NB4 (cell line): Measurements from ENCODE around the gene THUMPD1.

Experiments used
- DNase-seq: peaks from one replicate; pipeline ENCODE4 v3.0.0; 2010; ENCODE audit warnings: low read depth
- H3K4me3 ChIP-seq: one replicate; pipeline ENCODE4 v1.5.1; 2011; ENCODE audit warnings: mild to moderate bottlenecking, low read depth, low read length, moderate library complexity
- CTCF ChIP-seq: IDR thresholded peaks from one replicate; pipeline ENCODE4 v1.5.1; 2012; ENCODE audit warnings: low read depth, low read length
- MAX ChIP-seq: IDR thresholded peaks from 2 replicates; pipeline ENCODE4 v1.6.1; 2011; ENCODE audit warnings: low read depth, low read length
- MYC ChIP-seq: IDR thresholded peaks from 2 replicates; pipeline ENCODE4 v1.6.1; 2011; ENCODE audit warnings: low read depth, low read length
- POLR2A ChIP-seq: IDR thresholded peaks from 2 replicates; pipeline ENCODE4 v1.6.1; 2011; ENCODE audit warnings: mild to moderate bottlenecking; ENCODE audit not compliant: insufficient read length; ENCODE audit errors: extremely low read depth

Gene THUMPD1

GRCh38 chr16:20689668-20690067 is 52.0 kb downstream of the THUMPD1 start:
- H3K4me3 ChIP-seq, result no peak overlapping the region
- no peak for TF ChIP-seq MAX
- TF ChIP-seq CTCF, result no peak
- DNase-seq, result no peak

DNA sequence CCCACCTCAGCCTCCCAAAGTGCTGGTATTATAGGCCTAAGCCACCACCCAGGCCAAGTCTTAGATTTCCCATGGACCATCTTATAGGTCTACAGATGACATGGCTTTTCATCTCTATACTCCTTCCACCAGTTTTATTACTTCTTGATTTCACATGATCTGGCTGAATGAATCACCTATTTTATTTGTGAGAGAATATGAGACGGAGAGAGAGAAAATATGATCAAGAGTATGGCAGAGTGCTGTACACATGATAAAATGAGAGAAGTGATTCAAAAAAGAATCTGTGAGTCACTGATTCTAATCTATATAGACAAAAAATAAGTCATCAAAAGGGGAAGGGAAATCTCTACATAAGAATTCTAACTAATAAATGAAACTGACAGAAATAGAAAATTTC is 57.8 kb downstream of the THUMPD1 start:
- H3K4me3 ChIP-seq, result no peak overlapping the region
- DNase-seq, result no peak
- TF ChIP-seq POLR2A (no peak), CTCF (no peak), MYC (no peak), MAX (no peak)
